ENCODE results near the gene LRRC41. TPM values are rescaled to one million over a fixed set of nuclear protein-coding genes. Genes with fewer than 3 reads are reported as not detected.

LRRC41 gene
- total RNA-seq, 1 experiment from 2014 or later: 66.3 TPM

DNA sequence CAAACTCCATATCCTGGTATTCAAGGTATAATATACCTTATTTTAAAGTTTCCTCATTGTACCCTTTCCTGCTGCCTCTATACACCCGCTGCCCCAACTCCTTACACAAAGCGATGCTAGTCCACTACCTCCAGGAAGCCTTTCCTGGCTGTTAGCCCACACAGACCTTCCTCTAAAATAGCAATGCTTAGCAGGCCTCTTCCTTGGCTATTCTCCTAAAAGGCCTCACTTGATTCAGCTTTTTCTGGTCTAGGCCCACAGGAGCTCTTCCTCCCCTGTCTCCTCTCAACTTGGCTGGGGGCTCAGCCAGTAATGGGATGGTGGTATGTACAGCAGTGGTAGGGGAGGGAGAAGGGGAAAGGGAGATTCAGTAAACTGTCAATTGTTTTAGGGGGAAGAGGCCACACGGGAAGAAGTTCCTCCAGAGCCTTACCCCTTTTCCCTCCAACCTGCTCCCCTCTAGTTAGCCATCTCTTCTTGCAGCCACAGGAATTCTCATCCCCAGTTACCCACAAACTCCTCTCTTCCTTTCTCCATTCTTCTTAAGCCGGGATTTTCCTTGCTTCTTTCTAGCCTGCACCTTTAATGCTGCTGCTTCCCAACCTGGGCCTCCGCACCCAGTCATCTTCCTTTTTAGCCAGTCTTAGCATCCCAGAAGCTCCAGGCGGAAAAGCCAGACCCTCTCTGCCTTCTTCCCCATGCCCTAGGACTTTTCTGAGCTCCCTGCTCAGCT lies 2.6 kb downstream of the LRRC41 start:
- BruUV-seq (replicated peaks): no TSS peak
- Histone ChIP-seq H3K9me2 (ENCODE audit: insufficient read depth) (no peaks in the 10 kb centered on the region), H3K27ac (peak overlapping the region; percentile 87; the same call in 1 of the 2 replicates), H3K4me2 (peak overlapping the region; percentile 98), H3K27me3 (ENCODE audit: insufficient read depth, low read depth) (no peaks in the 10 kb centered on the region), H3F3A (ENCODE audit: insufficient read depth, low read depth) (no peaks in the 10 kb centered on the region; the same call in 1 of the 2 replicates), H4K20me1 (ENCODE audit: insufficient read depth) (peaks cover 21% of the 10 kb centered on the region), H3K79me2 (ENCODE audit: low read depth) (peaks cover 71% of the 10 kb centered on the region), H2AFZ (no peak overlapping the region), H3K9me3 (ENCODE audit: insufficient read depth, low read depth) (no peaks in the 10 kb centered on the region), H3K4me3 (peak overlapping the region; percentile 95), H3K4me1 (replicated peaks; ENCODE audit: insufficient read depth) (peaks cover 19% of the 10 kb centered on the region), H3K36me3 (ENCODE audit: low read depth) (peaks cover 23% of the 10 kb centered on the region)
- CTCF ChIA-PET: interaction anchor here (0.6 kb wide), 1 partner anchor 63 kb away, joined by 3 read pairs; no protein-coding TSS in a partner anchor
- no peak for DNase-seq
- POLR2A ChIA-PET (ENCODE audit: unreplicated experiment): interaction anchor here (0.6 kb wide), 2 partner anchors 52 to 820 kb away, joined by 3 to 6 read pairs; no protein-coding TSS in a partner anchor
- intact Hi-C loops (cut with micrococcal nuclease; ENCODE audit: unreplicated experiment): no loop called here
- TF ChIP-seq, protein P1, sequence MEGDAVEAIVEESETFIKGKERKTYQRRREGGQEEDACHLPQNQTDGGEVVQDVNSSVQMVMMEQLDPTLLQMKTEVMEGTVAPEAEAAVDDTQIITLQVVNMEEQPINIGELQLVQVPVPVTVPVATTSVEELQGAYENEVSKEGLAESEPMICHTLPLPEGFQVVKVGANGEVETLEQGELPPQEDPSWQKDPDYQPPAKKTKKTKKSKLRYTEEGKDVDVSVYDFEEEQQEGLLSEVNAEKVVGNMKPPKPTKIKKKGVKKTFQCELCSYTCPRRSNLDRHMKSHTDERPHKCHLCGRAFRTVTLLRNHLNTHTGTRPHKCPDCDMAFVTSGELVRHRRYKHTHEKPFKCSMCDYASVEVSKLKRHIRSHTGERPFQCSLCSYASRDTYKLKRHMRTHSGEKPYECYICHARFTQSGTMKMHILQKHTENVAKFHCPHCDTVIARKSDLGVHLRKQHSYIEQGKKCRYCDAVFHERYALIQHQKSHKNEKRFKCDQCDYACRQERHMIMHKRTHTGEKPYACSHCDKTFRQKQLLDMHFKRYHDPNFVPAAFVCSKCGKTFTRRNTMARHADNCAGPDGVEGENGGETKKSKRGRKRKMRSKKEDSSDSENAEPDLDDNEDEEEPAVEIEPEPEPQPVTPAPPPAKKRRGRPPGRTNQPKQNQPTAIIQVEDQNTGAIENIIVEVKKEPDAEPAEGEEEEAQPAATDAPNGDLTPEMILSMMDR (conservative IDR thresholded peaks at IDR 0.05): no peak
- TF ChIP-seq EZH2 (IDR thresholded peaks at IDR 0.05; ENCODE audit: low read depth): no peak

DNA sequence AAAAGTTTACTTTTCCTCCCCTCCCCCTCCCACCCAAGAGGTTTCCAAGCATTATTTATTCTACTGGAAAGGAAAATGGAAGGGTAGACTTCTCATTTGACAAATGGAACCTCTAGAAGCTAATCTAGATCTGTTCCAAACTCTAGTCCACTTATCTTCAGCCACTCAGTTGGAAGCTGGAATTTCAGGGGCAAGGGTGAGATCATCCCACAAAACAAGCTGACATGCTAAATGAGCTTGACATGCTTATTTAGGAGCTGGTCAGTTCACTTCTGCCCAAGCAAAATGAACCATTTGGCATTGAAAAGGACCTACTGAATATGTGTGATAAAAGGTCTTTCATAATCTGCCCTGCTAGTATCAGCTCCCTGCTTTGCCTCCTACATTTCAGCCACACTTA lies 5.0 kb downstream of the LRRC41 start:
- no peak for TF ChIP-seq EZH2 (IDR thresholded peaks at IDR 0.05; ENCODE audit: low read depth)
- TF ChIP-seq, protein P1 (conservative IDR thresholded peaks at IDR 0.05): no peak
- no peak overlapping the region for H2AFZ ChIP-seq
- no peaks in the 10 kb centered on the region for H3K27me3 ChIP-seq (ENCODE audit: insufficient read depth, low read depth)
- H3K36me3 ChIP-seq (ENCODE audit: low read depth): peaks cover 31% of the 10 kb centered on the region
- peaks cover 9% of the 10 kb centered on the region; the same call in 1 of the 2 replicates for H4K20me1 ChIP-seq (ENCODE audit: insufficient read depth)
- no peaks in the 10 kb centered on the region for H3K9me2 ChIP-seq (ENCODE audit: insufficient read depth)
- no peaks in the 10 kb centered on the region; the same call in 1 of the 2 replicates for H3F3A ChIP-seq (ENCODE audit: insufficient read depth, low read depth)
- POLR2A ChIA-PET (ENCODE audit: unreplicated experiment): interaction anchor here (0.7 kb wide), 2 partner anchors 13 to 75 kb away, joined by 3 read pairs; no protein-coding TSS in a partner anchor
- no peak overlapping the region for H3K27ac ChIP-seq
- intact Hi-C loops (cut with micrococcal nuclease; ENCODE audit: unreplicated experiment): no loop called here
- no peaks in the 10 kb centered on the region for H3K9me3 ChIP-seq (ENCODE audit: insufficient read depth, low read depth)
- no peak overlapping the region for H3K4me3 ChIP-seq
- no TSS peak for BruUV-seq (replicated peaks)
- peaks cover 47% of the 10 kb centered on the region for H3K79me2 ChIP-seq (ENCODE audit: low read depth)
- CTCF ChIA-PET: no interaction called here
- DNase-seq: no peak
- no peak overlapping the region for H3K4me2 ChIP-seq
- H3K4me1 ChIP-seq (replicated peaks; ENCODE audit: insufficient read depth): peaks cover 13% of the 10 kb centered on the region

DNA sequence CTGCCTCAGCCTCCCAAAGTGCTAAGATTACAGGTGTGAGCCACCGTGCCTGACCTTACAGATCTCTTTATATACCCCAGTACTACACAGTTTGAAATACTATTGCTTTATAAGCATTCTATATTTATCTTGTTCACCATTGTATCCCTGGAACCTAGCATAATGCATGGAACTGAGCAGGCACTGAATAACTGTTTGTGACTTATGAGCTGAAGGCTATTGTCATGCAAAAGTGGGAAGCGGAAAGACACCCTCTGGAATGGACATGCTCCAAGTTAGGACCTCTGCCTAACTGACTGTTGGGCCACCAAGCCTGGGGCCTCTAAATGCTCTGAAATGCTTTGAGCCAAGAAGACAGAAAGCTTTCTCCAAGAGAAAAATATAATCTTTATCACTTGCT lies 8.1 kb downstream of the LRRC41 start:
- H4K20me1 ChIP-seq (ENCODE audit: insufficient read depth): peaks cover 9% of the 10 kb centered on the region; the same call in 1 of the 2 replicates
- peaks cover under 1% of the 10 kb centered on the region; the same call in 1 of the 2 replicates for H3K4me1 ChIP-seq (replicated peaks; ENCODE audit: insufficient read depth)
- no peak overlapping the region for H3K4me2 ChIP-seq
- H3K27ac ChIP-seq: no peak overlapping the region
- H2AFZ ChIP-seq: no peak overlapping the region
- intact Hi-C loops (cut with micrococcal nuclease; ENCODE audit: unreplicated experiment): no loop called here
- CTCF ChIA-PET: no interaction called here
- POLR2A ChIA-PET (ENCODE audit: unreplicated experiment): interaction anchor here (0.7 kb wide), 1 partner anchor 7 kb away, joined by 4 read pairs; no protein-coding TSS in a partner anchor
- TF ChIP-seq EZH2 (IDR thresholded peaks at IDR 0.05; ENCODE audit: low read depth): no peak
- TF ChIP-seq, protein P1 (conservative IDR thresholded peaks at IDR 0.05): no peak
- no peaks in the 10 kb centered on the region for H3K27me3 ChIP-seq (ENCODE audit: insufficient read depth, low read depth)
- peaks cover 2% of the 10 kb centered on the region; the same call in 1 of the 2 replicates for H3F3A ChIP-seq (ENCODE audit: insufficient read depth, low read depth)
- DNase-seq: no peak
- no peak overlapping the region for H3K4me3 ChIP-seq
- no peaks in the 10 kb centered on the region for H3K9me2 ChIP-seq (ENCODE audit: insufficient read depth)
- no peaks in the 10 kb centered on the region for H3K9me3 ChIP-seq (ENCODE audit: insufficient read depth, low read depth)
- no TSS peak for BruUV-seq (replicated peaks)
- H3K36me3 ChIP-seq (ENCODE audit: low read depth): peaks cover 35% of the 10 kb centered on the region
- H3K79me2 ChIP-seq (ENCODE audit: low read depth): peaks cover 20% of the 10 kb centered on the region
